Left ventricle myocardium inferior (tissue), 1 donor: ENCODE measurements around the gene U2SURP. TPM values are rescaled to one million over a fixed set of nuclear protein-coding genes. Genes with fewer than 3 reads are reported as not detected.
"Not testable (repeated sequence)": the region's sequence is repeated elsewhere in the genome, so short reads cannot be mapped to it uniquely, and the experiment has no call there.

Source experiments
- DNase-seq: peaks from one replicate; pipeline ENCODE4 v3.0.0-alpha.2; 2020
- H3K27ac ChIP-seq: fragments of 200-600 bp; replicated peaks from 2 replicates; pipeline ENCODE4 v1.8.0; 2021
- H3K27me3 ChIP-seq: fragments of 200-600 bp; 2 replicates; pipeline ENCODE4 v1.8.0; 2021; ENCODE audit warnings: low read depth
- H3K36me3 ChIP-seq: fragments of 200-600 bp; 2 replicates; pipeline ENCODE4 v1.8.0; 2021
- H3K4me1 ChIP-seq: fragments of 200-600 bp; 2 replicates; pipeline ENCODE4 v1.8.0; 2021
- H3K4me3 ChIP-seq: fragments of 200-600 bp; 2 replicates; pipeline ENCODE4 v1.8.0; 2021; ENCODE audit warnings: mild to moderate bottlenecking, moderate library complexity
- H3K9me3 ChIP-seq: fragments of 200-600 bp; replicated peaks from 2 replicates; pipeline ENCODE4 v1.8.0; 2021
- intact Hi-C: fragments of 100-400 bp; cut with micrococcal nuclease; formaldehyde crosslinking; loops from one replicate; pipeline ENCODE4 v1.11.0; 2022
- total RNA-seq: library from RNA; stranded (reverse); fragmentation: NEBNext Ultra II Directional; extraction: Animal tissue kit (Norgen Biotek cat#: 25700); gene quantifications from one replicate; pipeline ENCODE4 v1.2.1, GENCODE V29; 2021
- TF ChIP-seq, protein P1 (sequence below): fragments of 200-600 bp; IDR thresholded peaks from 2 replicates; pipeline ENCODE4 v1.8.0; 2021; ENCODE audit warnings: antibody characterized with exemption, mild to moderate bottlenecking, borderline replicate concordance
- donor health status: DM: no; HTN: yes; CAD: no; lungs with severe emphysema.

The U2SURP gene
- total RNA-seq, 1 donor from 2014 or later, result 43.7 TPM

DNA sequence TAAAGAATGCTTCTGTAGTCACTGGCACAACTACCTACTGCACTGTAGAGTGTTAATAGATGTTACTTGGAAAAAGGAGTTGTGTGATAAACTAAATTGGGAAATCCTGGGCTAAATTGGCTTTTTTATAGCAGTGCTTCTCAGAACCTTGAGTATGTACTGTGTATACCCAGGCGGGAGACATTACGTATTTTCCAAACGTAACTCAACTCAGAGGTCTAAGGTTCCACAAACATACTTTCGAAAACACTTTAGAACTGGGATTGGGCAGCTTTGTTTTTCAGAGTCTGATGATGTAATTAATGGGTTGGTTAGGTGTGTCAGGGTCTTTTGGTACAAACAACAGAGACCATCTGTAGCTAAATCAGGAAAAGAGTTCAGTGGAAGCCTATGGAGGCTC is 64.7 kb downstream of the U2SURP start:
- Histone ChIP-seq H3K4me1 (no peaks in the 10 kb centered on the region), H3K27me3 (no peaks in the 10 kb centered on the region), H3K36me3 (no peaks in the 10 kb centered on the region), H3K4me3 (no peak overlapping the region), H3K27ac (no peak overlapping the region), H3K9me3 (no peaks in the 10 kb centered on the region)
- DNase-seq, result no peak
- TF ChIP-seq, protein P1, sequence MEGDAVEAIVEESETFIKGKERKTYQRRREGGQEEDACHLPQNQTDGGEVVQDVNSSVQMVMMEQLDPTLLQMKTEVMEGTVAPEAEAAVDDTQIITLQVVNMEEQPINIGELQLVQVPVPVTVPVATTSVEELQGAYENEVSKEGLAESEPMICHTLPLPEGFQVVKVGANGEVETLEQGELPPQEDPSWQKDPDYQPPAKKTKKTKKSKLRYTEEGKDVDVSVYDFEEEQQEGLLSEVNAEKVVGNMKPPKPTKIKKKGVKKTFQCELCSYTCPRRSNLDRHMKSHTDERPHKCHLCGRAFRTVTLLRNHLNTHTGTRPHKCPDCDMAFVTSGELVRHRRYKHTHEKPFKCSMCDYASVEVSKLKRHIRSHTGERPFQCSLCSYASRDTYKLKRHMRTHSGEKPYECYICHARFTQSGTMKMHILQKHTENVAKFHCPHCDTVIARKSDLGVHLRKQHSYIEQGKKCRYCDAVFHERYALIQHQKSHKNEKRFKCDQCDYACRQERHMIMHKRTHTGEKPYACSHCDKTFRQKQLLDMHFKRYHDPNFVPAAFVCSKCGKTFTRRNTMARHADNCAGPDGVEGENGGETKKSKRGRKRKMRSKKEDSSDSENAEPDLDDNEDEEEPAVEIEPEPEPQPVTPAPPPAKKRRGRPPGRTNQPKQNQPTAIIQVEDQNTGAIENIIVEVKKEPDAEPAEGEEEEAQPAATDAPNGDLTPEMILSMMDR, result no peak
- intact Hi-C loops, result no loop called here

DNA sequence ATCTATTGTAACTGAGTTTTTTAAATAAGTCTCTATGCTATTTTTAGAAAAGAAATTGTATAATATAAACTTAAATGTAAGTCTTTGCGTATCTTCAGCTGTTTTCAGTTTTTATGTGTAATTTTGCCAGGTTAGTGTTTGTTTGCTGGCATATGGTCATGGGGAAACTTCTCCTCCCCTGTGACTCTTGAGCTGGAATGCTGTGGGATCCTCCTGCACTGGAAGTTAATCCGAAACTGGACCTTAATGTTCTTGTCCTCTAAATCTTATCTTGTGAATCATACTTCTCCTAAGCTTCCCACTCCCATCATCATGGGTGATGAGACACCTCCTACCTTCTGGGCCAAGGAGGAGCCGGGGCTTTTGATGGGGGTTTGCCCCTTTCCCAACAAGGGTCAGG is 65.8 kb downstream of the U2SURP start:
- Histone ChIP-seq H3K9me3 (no peaks in the 10 kb centered on the region), H3K4me1 (no peaks in the 10 kb centered on the region), H3K27ac (no peak overlapping the region), H3K36me3 (no peaks in the 10 kb centered on the region), H3K27me3 (no peaks in the 10 kb centered on the region), H3K4me3 (no peak overlapping the region)
- TF ChIP-seq, protein P1, result no peak
- DNase-seq, result no peak
- intact Hi-C loops, result no loop called here

DNA sequence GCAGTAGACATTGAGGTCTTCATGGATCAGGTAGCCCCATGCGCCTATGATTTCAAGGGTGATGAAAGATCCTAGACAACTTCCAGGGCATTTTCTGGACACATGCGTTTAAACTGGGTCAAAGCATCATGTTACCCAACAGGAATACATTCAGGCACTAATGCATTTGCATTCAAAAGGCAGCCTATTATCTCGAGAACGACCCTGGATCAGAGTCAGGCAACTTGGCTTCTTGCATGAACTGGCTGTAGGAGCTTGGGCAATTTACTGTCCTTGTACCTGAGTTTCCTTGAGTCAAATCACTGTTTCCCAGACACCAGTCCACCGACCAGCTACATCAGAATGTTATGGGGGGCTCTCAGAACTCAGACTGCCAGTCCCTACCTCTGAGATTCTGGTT is 66.7 kb downstream of the U2SURP start:
- H3K4me1 ChIP-seq, result no peaks in the 10 kb centered on the region
- TF ChIP-seq, protein P1, result no peak
- no peak overlapping the region for H3K27ac ChIP-seq
- intact Hi-C loops, result no loop called here
- H3K4me3 ChIP-seq, result no peak overlapping the region
- H3K27me3 ChIP-seq, result no peaks in the 10 kb centered on the region
- no peaks in the 10 kb centered on the region for H3K36me3 ChIP-seq
- no peaks in the 10 kb centered on the region for H3K9me3 ChIP-seq
- no peak for DNase-seq

DNA sequence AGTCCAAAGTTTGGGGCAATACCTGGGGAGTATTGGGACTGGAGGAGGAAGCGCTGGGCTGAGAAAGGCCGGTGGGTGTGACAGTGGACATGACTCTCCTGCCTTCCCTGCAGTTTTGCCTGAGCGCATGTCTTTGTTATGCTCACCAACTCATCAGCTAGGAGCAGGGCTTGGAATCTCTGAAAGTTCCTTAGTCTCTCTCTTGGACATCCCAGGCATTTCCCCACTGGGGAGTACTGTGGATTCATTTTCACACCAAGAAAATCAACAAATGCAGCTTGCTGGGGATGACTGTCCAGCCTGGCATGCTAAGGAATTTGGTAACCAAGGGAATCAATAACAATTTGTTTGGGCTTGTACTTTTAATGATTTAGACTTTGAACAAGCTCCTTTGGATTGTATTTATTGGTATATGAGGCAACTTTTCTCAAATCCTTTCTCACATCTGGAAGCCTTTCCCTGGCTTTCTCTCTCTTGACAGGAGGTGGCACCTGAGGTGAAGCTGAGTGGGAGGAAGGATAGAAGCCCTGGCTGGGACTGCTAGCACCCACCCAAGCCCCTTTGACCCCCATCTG is 69.7 kb downstream of the U2SURP start:
- H3K27ac ChIP-seq, result no peak overlapping the region
- TF ChIP-seq, protein P1, result no peak
- no peak for DNase-seq
- no peaks in the 10 kb centered on the region for H3K36me3 ChIP-seq
- intact Hi-C loops, result no loop called here
- H3K4me1 ChIP-seq, result no peaks in the 10 kb centered on the region
- H3K27me3 ChIP-seq, result no peaks in the 10 kb centered on the region
- H3K4me3 ChIP-seq, result no peak overlapping the region
- no peaks in the 10 kb centered on the region for H3K9me3 ChIP-seq

DNA sequence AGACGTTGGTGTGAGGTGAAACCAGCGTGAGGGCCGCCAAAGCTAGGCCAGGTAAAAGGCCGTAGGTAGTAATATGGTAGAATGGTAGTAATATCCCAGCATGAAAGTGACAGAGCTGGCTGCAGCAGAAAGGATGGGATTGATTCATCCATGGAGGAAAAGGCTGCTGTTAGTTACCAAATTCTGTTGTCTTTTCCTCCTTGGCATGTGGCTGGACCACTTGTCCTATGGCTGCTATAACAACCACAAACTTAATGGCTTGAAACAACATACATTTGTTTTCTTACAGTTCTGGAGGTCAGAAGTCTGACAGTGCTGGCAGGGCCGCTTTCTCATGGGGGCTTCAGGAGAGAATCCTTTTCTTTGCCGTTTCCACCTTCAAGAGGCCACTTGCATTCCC is 70.4 kb downstream of the U2SURP start:
- no peak overlapping the region for H3K27ac ChIP-seq
- no peaks in the 10 kb centered on the region for H3K4me1 ChIP-seq
- intact Hi-C loops, result no loop called here
- H3K36me3 ChIP-seq, result no peaks in the 10 kb centered on the region
- TF ChIP-seq, protein P1, result no peak
- no peak overlapping the region for H3K4me3 ChIP-seq
- DNase-seq, result no peak
- H3K27me3 ChIP-seq, result no peaks in the 10 kb centered on the region
- H3K9me3 ChIP-seq, result no peaks in the 10 kb centered on the region

DNA sequence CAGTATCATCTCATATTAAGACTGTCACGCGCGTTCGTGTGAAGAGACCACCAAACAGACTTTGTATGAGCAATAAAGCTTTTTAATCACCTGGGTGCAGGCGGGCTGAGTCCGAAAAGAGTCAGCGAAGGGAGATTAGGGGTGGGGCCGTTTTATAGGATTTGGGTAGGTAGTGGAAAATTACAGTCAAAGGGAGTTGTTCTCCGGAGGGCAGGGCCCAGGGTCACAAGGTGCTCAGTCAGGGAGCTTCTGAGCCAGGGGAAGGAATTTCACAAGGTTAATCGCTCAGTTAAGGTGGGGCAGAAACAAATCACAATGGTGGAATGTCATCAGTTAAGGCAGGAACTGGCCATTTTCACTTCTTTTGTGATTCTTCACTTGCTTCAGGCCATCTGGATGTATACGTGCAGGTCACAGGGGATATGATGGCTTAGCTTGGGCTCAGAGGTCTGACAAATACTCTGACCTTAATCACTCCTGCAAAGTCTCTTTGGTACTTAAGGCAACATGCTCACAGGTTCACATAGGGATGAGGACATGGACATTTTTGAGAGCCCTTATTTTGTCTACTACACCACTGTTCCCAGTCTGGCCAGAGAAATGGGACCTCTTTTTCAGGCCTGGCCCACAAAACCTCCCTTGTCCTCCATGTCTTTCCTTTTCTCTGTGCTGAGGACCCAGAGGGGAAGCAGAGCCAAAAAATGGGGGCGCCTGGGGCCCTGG is 71.1 kb downstream of the U2SURP start:
- H3K27ac ChIP-seq, H3K36me3 ChIP-seq, H3K4me3 ChIP-seq, intact Hi-C loops, H3K9me3 ChIP-seq, H3K4me1 ChIP-seq, H3K27me3 ChIP-seq, DNase-seq: not testable (repeated sequence)

DNA sequence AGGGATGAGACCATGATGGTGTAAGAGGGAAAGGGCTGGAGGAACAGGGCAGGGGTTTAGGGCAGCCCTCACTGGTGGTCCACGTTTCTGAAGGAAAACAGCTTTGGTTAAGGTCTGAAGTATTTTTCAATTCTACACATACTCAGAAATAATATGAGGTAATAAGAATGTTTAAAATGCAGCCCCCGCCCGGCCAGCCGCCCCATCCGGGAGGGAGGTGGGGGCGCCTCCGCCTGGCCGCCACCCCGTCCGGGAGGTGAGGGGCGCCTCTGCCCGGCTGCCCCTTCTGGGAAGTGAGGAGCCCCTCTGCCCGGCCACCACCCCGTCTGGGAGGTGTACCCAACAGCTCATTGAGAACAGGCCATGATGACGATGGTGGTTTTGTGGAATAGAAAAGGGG is 72.2 kb downstream of the U2SURP start:
- DNase-seq, intact Hi-C loops, H3K4me1 ChIP-seq, H3K36me3 ChIP-seq, H3K4me3 ChIP-seq, H3K27ac ChIP-seq, H3K9me3 ChIP-seq, H3K27me3 ChIP-seq: not testable (repeated sequence)

DNA sequence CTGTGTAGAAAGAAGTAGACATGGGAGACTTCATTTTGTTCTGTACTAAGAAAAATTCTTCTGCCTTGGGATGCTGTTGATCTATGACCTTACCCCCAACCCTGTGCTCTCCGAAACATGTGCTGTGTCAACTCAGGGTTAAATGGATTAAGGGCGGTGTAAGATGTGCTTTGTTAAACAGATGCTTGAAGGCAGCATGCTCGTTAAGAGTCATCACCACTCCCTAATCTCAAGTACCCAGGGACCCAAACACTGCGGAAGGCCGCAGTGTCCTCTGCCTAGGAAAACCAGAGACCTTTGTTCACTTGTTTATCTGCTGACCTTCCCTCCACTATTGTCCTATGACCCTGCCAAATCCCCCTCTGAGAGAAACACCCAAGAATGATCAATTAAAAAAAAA is 72.6 kb downstream of the U2SURP start:
- H3K36me3 ChIP-seq, H3K4me1 ChIP-seq, H3K27me3 ChIP-seq, DNase-seq, H3K4me3 ChIP-seq, H3K9me3 ChIP-seq, H3K27ac ChIP-seq, intact Hi-C loops: not testable (repeated sequence)
